Muscle of leg (tissue), 11 donors: ENCODE measurements around the gene FBXW8. TPM values are rescaled to one million over a fixed set of nuclear protein-coding genes. Genes with fewer than 3 reads are reported as not detected.

Experiments
- DNase-seq: peaks from one replicate; pipeline ENCODE4 v3.0.0; 2013
- H3K27ac ChIP-seq: one replicate; pipeline ENCODE4 v1.5.1; 2013; ENCODE audit warnings: mild to moderate bottlenecking, low read length, control low read depth
- H3K27me3 ChIP-seq: one replicate; pipeline ENCODE4 v1.6.1; 2013; ENCODE audit warnings: low read length; ENCODE audit not compliant: control insufficient read depth, insufficient read depth
- H3K36me3 ChIP-seq: one replicate; pipeline ENCODE4 v1.6.1; 2013; ENCODE audit warnings: low read length; ENCODE audit not compliant: control insufficient read depth, insufficient read depth
- H3K4me1 ChIP-seq: one replicate; pipeline ENCODE4 v1.6.1; 2013; ENCODE audit warnings: low read length; ENCODE audit not compliant: control insufficient read depth, insufficient read depth
- H3K4me3 ChIP-seq: one replicate; pipeline ENCODE4 v1.5.1; 2013; ENCODE audit warnings: low read length, control low read depth
- H3K9me3 ChIP-seq: replicated peaks from 2 replicates; pipeline ENCODE4 v1.6.1; 2013; ENCODE audit warnings: low read depth, low read length; ENCODE audit not compliant: control insufficient read depth
- WGBS: methylation state at CpG from one replicate; pipeline ENCODE4 v1.1.5; 2013; ENCODE audit warnings: missing lambda C conversion rate; ENCODE audit not compliant: insufficient coverage; 5-methylcytosine and 5-hydroxymethylcytosine counted together
- polyA plus RNA-seq, 8 donors: library from polyadenylated mRNA; unstranded; fragments of 120-200 nt; gene quantifications; one replicate each; pipeline versions ENCODE4 v1.2.1 to v1.2.3, GENCODE V29; 2013; ENCODE audit warnings: inconsistent platforms in 1 of 8, low replicate concordance in 1 of 8; ENCODE audit not compliant: insufficient read length in 8 of 8, insufficient read depth in 1 of 8
- total RNA-seq: library from RNA; stranded (reverse); fragments of 120-200 nt; gene quantifications from one replicate; pipeline ENCODE4 v1.2.4, GENCODE V29; 2013

Gene FBXW8
- total and polyA plus RNA-seq, 9 donors: 11.1 to 20.3 (median 14.8) TPM

DNA sequence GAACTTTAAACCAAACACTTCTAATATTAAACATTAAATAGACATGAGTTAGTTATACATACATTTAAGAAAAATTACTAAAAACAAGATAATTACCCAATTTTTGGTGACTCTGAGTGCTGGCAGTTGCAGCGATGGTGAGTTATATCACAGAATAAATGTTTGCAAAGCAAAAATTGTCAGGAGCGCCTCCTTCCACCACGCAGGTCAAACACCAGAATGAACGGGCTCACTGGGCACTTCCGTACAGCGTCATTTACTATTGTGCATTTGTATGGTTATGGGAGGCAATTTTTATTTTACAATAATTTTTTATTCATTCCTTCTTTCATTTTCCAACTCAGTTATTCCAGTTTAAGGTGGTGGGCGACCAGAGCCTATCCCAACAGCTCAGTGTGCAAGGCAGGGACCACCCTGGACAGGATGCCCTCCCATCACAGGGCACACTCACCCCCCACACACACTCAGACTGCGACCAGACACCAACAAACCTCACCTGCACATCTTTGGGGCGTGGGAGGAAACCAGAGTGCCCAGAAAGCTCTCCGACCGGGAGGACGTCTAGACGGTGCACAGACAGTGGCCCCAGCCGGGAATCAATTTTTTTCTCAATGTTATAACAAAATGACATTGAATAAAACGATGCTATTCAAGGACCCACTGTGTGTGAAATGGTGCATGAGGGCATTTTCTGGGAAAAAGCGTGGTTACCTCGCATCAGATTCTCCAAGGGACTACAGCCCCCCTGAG is 121.3 kb downstream of the FBXW8 start:
- no peaks in the 10 kb centered on the region for H3K9me3 ChIP-seq
- no peak overlapping the region for H3K4me3 ChIP-seq
- WGBS: 78% methylated on average over 5 of the region's 17 CpGs
- no peak overlapping the region for H3K27ac ChIP-seq
- H3K27me3 ChIP-seq: peaks cover 24% of the 10 kb centered on the region
- peaks cover 27% of the 10 kb centered on the region for H3K4me1 ChIP-seq
- peaks cover 36% of the 10 kb centered on the region for H3K36me3 ChIP-seq
- DNase-seq: no peak

DNA sequence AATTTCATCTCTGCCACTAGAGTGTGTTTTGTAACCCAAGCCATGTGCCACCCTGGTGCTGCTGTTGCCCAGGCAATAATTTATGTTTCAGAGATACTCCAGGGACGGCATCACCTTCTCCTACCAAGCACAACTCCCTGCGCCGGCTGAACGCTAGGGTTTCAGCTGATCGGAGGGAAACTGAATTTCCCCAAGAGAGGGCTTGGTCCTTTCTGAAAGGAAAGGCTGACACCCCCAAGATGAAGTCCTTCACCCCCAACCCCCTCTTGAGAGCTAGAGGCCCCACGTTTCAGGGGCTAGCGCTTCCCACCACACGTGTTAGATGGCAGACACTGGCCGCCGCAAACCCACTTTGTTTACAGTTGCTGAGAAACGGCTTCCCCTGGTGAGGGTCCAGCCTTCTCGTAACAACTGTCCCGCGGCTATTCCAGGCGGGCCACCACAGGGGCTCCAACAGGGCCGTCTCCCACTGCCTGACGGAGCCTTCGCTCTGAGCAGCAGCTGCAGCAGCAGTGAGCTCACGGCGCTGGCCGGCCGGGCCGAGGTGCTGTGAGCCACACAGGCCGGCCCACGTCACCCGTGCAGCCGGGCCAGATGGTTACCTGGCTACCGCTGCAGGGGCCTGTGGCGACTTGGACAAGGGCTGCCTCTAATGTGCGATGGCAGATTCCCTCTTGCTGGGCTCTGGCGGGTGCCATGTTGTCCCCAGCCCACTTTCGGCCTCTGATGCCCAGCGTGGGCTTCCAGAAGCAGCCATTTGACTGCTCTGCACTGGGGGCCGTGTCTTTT is 122.0 kb downstream of the FBXW8 start:
- WGBS: 15% methylated on average over 34 of the region's 34 CpGs
- no peak overlapping the region for H3K4me3 ChIP-seq
- peaks cover 27% of the 10 kb centered on the region for H3K4me1 ChIP-seq
- H3K9me3 ChIP-seq: no peaks in the 10 kb centered on the region
- DNase-seq: peak; percentile 76
- peak overlapping the region; percentile 59 for H3K27ac ChIP-seq
- H3K27me3 ChIP-seq: peaks cover 24% of the 10 kb centered on the region
- H3K36me3 ChIP-seq: peaks cover 28% of the 10 kb centered on the region

DNA sequence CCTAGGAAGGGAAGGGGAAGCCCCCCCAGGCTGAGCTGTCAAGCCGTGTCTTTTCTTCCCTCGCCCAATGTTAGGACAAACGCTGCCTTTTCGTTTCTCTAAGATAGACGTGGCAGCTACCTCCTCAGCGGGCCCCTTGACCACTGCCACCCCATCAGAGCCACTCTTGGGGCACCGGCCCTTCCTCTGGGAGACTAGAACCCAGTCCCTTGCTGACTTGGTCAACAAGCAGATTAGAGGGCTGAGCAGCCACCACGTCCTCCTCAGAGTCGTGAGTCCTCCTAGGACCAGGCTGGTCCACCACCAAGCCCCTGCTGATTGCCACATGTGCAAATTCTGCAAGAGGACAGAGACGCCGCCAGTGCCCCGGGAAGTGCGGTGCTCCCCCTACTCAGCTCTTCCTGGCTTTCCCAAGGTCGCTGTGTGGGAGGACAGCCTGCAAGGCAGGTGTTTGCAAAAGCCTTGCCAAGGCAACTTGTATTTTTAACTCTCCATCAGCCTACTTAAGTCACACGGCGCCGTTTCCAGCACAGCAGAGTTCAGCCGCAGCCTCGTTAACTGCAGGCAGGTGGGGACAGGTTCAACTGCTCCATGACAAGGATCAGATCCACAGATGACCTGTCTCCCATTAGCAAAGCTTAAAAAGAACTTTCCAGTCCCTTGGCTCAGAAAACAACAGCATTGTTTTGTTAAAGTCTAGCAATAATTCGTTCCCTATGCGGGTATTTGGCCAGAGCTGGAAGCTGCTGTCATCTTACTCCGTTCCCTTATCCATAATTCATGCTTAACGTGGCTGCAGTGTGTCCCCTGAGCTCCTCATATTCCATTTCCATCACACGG is 122.9 kb downstream of the FBXW8 start:
- Histone ChIP-seq H3K36me3 (peaks cover 20% of the 10 kb centered on the region), H3K27me3 (peaks cover 24% of the 10 kb centered on the region), H3K9me3 (no peaks in the 10 kb centered on the region), H3K27ac (peak overlapping the region; percentile 59), H3K4me3 (no peak overlapping the region), H3K4me1 (peaks cover 27% of the 10 kb centered on the region)
- WGBS: 28% methylated on average over 24 of the region's 24 CpGs
- DNase-seq: peak; percentile 68

DNA sequence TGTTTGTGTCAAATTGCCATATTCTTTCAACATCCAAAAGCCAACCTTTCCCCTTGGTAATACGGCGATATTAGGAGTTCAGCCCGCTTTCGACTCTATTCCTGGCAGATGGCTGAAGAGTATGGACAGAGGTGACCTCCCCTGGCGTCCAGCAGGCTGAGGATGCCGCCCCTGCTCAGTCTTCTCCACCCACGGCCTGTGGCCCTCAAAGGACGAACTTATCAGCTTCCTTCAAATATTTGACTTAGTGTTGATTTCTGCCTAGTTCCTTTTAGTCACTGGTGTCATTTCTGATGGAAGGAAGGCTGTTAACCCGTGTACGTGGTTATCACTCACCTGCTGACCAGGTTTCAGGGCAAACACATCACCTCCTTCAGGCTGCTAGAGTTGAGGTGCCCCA is 123.5 kb downstream of the FBXW8 start:
- WGBS: no CpG with 5 or more reads among the region's 10 CpGs

DNA sequence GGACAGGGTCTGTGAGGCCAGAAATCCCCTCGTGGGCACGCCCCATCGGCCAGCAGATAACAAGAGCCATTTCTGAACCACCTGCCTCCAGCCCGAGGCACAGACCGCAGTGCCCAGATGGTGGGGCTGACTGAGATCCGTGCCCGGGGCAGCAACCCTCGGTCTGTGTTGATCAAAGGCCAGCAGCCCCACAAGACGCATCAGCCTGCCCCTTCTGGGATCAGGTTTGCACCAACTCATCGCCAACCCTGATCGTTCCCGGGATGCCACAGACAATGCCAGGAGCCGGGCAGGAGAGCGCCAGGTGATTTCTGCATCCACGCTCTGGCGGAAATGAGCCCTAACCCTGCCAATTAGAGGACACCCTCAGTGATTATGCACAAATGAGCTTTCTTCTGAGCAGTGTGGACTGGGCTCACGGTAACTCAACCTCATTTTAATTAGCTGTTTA is 124.0 kb downstream of the FBXW8 start:
- DNase-seq: no peak
- H3K4me3 ChIP-seq: no peak overlapping the region
- 84% methylated on average over 17 of the region's 17 CpGs for WGBS
- peaks cover 27% of the 10 kb centered on the region for H3K4me1 ChIP-seq
- no peaks in the 10 kb centered on the region for H3K9me3 ChIP-seq
- H3K36me3 ChIP-seq: peaks cover 9% of the 10 kb centered on the region
- peaks cover 24% of the 10 kb centered on the region for H3K27me3 ChIP-seq
- no peak overlapping the region for H3K27ac ChIP-seq

More for the DNA sequence above, 123.5 kb downstream of the FBXW8 start:
- peaks cover 24% of the 10 kb centered on the region for H3K27me3 ChIP-seq
- DNase-seq: no peak
- H3K36me3 ChIP-seq: peaks cover 14% of the 10 kb centered on the region
- H3K9me3 ChIP-seq: no peaks in the 10 kb centered on the region
- no peak overlapping the region for H3K27ac ChIP-seq
- peaks cover 27% of the 10 kb centered on the region for H3K4me1 ChIP-seq
- no peak overlapping the region for H3K4me3 ChIP-seq

DNA sequence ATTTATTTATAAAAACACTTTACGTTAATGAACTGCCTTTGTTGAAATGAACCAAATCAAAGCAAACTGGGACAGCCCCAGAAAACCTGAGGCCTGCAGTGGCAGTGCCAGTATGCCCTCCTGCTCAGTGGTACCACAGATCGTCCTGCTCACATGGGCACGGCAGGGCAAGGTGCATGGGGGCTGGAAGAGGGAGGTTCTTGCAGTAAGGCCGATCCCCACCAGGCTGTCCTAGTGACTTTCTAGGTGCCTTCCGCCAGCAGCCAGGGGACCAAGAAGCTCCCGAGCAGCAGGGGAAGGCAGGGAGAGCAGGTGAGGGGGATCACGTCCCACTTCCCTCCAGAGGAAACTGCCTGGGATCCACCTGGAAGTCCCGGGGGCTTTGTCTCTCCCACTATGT is 124.5 kb downstream of the FBXW8 start:
- WGBS: 70% methylated on average over 4 of the region's 8 CpGs
- Histone ChIP-seq H3K9me3 (no peaks in the 10 kb centered on the region), H3K4me1 (peaks cover 27% of the 10 kb centered on the region), H3K4me3 (no peak overlapping the region), H3K27ac (no peak overlapping the region), H3K27me3 (peaks cover 24% of the 10 kb centered on the region), H3K36me3 (peaks cover 3% of the 10 kb centered on the region)
- no peak for DNase-seq

DNA sequence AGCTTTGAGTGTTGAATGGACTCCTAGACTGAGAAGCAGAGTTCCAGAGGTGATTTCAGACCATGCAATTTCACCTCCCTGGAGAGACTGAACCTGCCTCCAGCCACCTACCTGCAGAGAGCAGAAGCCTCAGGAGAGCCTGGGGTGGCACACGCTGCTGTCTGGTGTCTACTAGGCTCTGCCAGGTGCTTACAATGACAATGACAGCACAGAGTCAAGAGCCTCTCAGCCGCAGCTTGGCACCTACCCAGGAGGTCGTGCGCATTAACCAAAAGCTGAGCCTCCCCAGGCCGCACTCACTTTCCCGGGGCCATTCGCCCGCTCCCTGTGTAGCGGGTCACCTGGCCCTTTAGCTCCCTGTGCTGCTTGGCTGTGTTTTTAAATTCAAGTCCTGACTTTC is 125.3 kb downstream of the FBXW8 start:
- Histone ChIP-seq H3K27ac (no peak overlapping the region), H3K27me3 (peaks cover 24% of the 10 kb centered on the region), H3K9me3 (no peaks in the 10 kb centered on the region), H3K4me3 (no peak overlapping the region), H3K4me1 (peaks cover 27% of the 10 kb centered on the region), H3K36me3 (peaks cover 3% of the 10 kb centered on the region)
- 61% methylated on average over 9 of the region's 9 CpGs for WGBS
- no peak for DNase-seq

DNA sequence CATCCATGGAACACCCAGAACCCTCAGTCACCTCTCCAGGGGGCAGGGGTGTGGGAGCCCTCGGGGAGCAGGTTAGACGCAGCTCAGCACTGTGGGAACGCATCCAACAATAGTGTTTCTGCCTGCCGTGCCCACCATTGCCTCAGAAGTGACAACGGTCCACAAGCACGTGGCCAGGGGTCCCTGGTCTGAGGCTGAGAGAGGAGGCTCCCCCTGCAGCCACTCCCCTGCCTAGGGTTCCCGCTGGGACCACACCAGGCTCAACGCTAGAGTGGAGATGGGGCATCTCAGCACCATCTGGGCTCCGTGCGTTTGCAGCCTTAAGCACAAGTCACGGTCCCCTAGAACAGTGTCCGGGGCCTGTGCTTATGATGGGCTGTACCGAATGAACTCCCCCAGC is 125.8 kb downstream of the FBXW8 start:
- Histone ChIP-seq H3K36me3 (no peaks in the 10 kb centered on the region), H3K27me3 (peaks cover 24% of the 10 kb centered on the region), H3K27ac (no peak overlapping the region), H3K4me3 (no peak overlapping the region), H3K9me3 (no peaks in the 10 kb centered on the region), H3K4me1 (peaks cover 27% of the 10 kb centered on the region)
- 80% methylated on average over 7 of the region's 13 CpGs for WGBS
- no peak for DNase-seq

DNA sequence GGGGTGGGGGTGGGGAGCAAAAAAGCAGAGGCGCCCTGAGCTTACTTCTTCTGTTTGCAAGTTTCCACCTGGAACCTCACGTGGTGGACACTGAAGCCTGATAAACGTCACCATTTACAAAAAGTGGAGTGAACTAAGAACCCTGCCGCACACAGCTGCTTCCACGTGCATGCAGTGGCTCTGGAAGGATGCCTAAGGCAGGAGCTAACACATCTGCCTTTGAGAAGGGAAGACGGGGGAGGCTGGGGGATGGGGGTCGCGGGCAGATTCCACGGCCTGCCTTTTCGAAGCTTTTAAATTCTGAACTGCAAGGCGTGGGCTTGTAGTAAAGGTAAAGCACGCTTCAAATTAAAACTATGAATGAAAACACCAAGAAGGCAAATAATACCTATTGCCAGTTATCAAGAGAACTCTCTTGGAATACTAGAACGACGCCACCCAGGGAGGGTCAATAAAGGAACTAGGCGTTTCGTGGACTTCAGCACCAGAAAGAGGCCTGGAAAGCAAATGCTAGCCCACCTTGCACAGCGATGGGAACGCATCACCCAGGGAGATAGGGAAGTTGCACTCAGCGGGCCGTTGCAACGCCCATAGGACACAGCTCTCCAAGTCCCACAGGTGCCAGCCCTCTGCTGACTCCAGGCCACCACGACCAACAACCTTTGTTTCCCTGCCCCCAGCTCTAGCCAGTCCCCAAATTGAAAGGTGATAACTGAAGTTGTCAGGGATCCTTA is 126.7 kb downstream of the FBXW8 start:
- 52% methylated on average over 14 of the region's 22 CpGs for WGBS
- Histone ChIP-seq H3K9me3 (no peaks in the 10 kb centered on the region), H3K4me1 (peaks cover 24% of the 10 kb centered on the region)

More for the DNA sequence above, 126.7 kb downstream of the FBXW8 start:
- H3K27ac ChIP-seq: no peak overlapping the region
- peak; percentile 63 for DNase-seq
- H3K27me3 ChIP-seq: peaks cover 27% of the 10 kb centered on the region
- no peak overlapping the region for H3K4me3 ChIP-seq
- H3K36me3 ChIP-seq: no peaks in the 10 kb centered on the region
